ENCODE data around the gene BIN1. TPM values are rescaled to one million over a fixed set of nuclear protein-coding genes. Genes with fewer than 3 reads are reported as not detected.

The BIN1 gene
- total and polyA plus RNA-seq, 2 of the 4 experiments (the other 2 are of a cell fraction) = 18.1 to 25.7 TPM

GRCh38 chr2:127064642-127065250 is 42.2 kb downstream of the BIN1 start:
- peak; percentile 97 for DNase-seq
- Histone ChIP-seq H2AFZ (replicated peaks; ENCODE audit: low read length, poor library complexity) (peak overlapping the region; percentile 87), H3K27me3 (ENCODE audit: control insufficient read depth, insufficient read depth, low read length) (no peaks in the 10 kb centered on the region), H3K23ac (ENCODE audit: low read depth, low read length) (peak overlapping the region; percentile 51; the same call in 1 of the 2 replicates), H3K4me1 (ENCODE audit: control insufficient read depth, insufficient read depth, low read length) (peaks cover 16% of the 10 kb centered on the region), H2BK5ac (ENCODE audit: low read depth, low read length, poor library complexity, severe bottlenecking) (peak overlapping the region; percentile 78), H3K4me3 (ENCODE audit: insufficient read depth, low read depth, low read length) (no peak overlapping the region), H3K27ac (ENCODE audit: insufficient read depth, low read length) (peak overlapping the region; percentile 78), H3K4me2 (ENCODE audit: low read depth, low read length) (peak overlapping the region; percentile 33; the same call in 1 of the 2 replicates), H4K20me1 (ENCODE audit: insufficient read depth, low read length) (no peaks in the 10 kb centered on the region; the same call in 1 of the 2 replicates), H4K8ac (ENCODE audit: low read depth in 2 of 2, low read length in 2 of 2) (peak overlapping the region; percentile 37 to 83), H3K9me1 (ENCODE audit: insufficient read depth, low read length) (peaks cover 12% of the 10 kb centered on the region), H3K56ac (ENCODE audit: extremely low read depth, insufficient read depth, low read length) (0 out of 2 replicates have a peak overlapping the region, but pooled peaks have one; percentile 34), H3K4ac (ENCODE audit: low read depth, low read length) (peak overlapping the region; percentile 91), H3K14ac (replicated peaks; ENCODE audit: low read depth, low read length) (peak overlapping the region; percentile 60), H3K9ac (ENCODE audit: low read depth, low read length) (peak overlapping the region; percentile 16; the same call in 1 of the 2 replicates), H3K9me3 (ENCODE audit: control insufficient read depth, insufficient read depth, low read length) (no peaks in the 10 kb centered on the region), H2AK5ac (ENCODE audit: low read depth, low read length) (peak overlapping the region; percentile 98), H3K79me1 (ENCODE audit: low read depth in 1 of 2, low read length in 2 of 2) (peaks cover 0 to 8% of the 10 kb centered on the region in 2 experiments; a peak in 2 of 4 replicates), H3K36me3 (ENCODE audit: control insufficient read depth, insufficient read depth, low read length) (peaks cover 35% of the 10 kb centered on the region; the same call in 1 of the 2 replicates), H2AK9ac (replicated peaks; ENCODE audit: low read depth, low read length, poor library complexity) (peak overlapping the region; percentile 95), H2BK120ac (ENCODE audit: low read depth, low read length) (peak overlapping the region; percentile 96), H3K18ac (ENCODE audit: low read depth, low read length) (peak overlapping the region; percentile 20; the same call in 1 of the 2 replicates), H4K5ac (ENCODE audit: low read depth, low read length) (peak overlapping the region; percentile 24), H2BK20ac (ENCODE audit: low read depth, low read length) (peak overlapping the region; percentile 91), H2BK15ac (ENCODE audit: low read depth, low read length) (peak overlapping the region; percentile 51; the same call in 2 of the 3 replicates), H4K91ac (ENCODE audit: insufficient read depth, low read depth, low read length) (peak overlapping the region; percentile 91)
- in situ Hi-C loops (cut with MboI; ENCODE audit: low sequenced_read_pairs) (loop anchor here (10.0 kb wide), 1 partner anchor 110 kb away; no protein-coding TSS in a partner anchor), intact Hi-C loops (cut with micrococcal nuclease) (loop anchor here (5.0 to 10.0 kb wide), 2 partner anchors 228 to 410 kb away; partner anchors contain the start of gene ERCC3), dilution Hi-C loops (cut with HindIII; ENCODE audit: low sequenced_read_pairs, unreplicated experiment) (no loop called here)
- WGBS, 2 experiments (ENCODE audit: extremely low coverage in 2 of 2, insufficient read length in 1 of 2) = 2% methylated on average over 7 of the region's 17 CpGs; no CpG with 5 or more reads in 1 of the 2 experiments
- ChIA-PET CTCF (interaction anchor here (0.6 to 0.7 kb wide), 2 partner anchors 20 to 62 kb away, joined by 3 to 7 read pairs; no protein-coding TSS in a partner anchor), POLR2A (ENCODE audit: unreplicated experiment) (no interaction called here)
- no TSS peak for BruUV-seq (replicated peaks)
- ATAC-seq (ENCODE audit: low read depth) = peak; percentile 93
- TF ChIP-seq RCOR1 (IDR thresholded peaks at IDR 0.05; ENCODE audit: insufficient replicate concordance, low read length) (peak; percentile 74), POLR2A (IDR thresholded peaks at IDR 0.05; ENCODE audit: low read depth, low read length) (peak; percentile 62), NFE2L2 (IDR thresholded peaks at IDR 0.05; ENCODE audit: low read depth, low read length) (peak; percentile 96), MAZ (IDR thresholded peaks at IDR 0.05; ENCODE audit: borderline replicate concordance, low read depth, low read length) (peak; percentile 92), RFX5 (IDR thresholded peaks at IDR 0.05; ENCODE audit: low read depth, low read length) (no peak), USF2 (IDR thresholded peaks at IDR 0.05; ENCODE audit: low read depth, low read length) (no peak), RAD21 (IDR thresholded peaks at IDR 0.05; ENCODE audit: low read length) (peak; percentile 73), SMC3 (IDR thresholded peaks at IDR 0.05; ENCODE audit: low read depth, low read length) (peak; percentile 52), BHLHE40 (IDR thresholded peaks at IDR 0.05; ENCODE audit: low read depth, low read length) (peak; percentile 98), CHD1 (IDR thresholded peaks at IDR 0.05; ENCODE audit: low read depth, low read length) (no peak), CTCF (conservative IDR thresholded peaks at IDR 0.05; ENCODE audit: low read depth, low read length) (peak; percentile 60), FOS (IDR thresholded peaks at IDR 0.05; ENCODE audit: low read depth, low read length) (peak; percentile 99), ELK1 (IDR thresholded peaks at IDR 0.05; ENCODE audit: borderline replicate concordance, low read depth, low read length) (no peak), MXI1 (IDR thresholded peaks at IDR 0.05; ENCODE audit: borderline replicate concordance, low read depth, low read length) (peak; percentile 78; the same call in 1 of the 2 replicates)

Measured in IMR-90 (cell line).